A549 (cell line): ENCODE measurements around the gene MARS1.

Experiments
- CEBPB ChIP-seq, 2 experiments: fragments of >200 bp in 1 of 2; sonication (Bioruptor Twin) in 1 of 2; formaldehyde crosslinking in 1 of 2; IDR thresholded peaks; 2 replicates each; pipeline ENCODE4 v1.6.1; 2012 to 2016
- CHD2 ChIP-seq: fragments of 150-350 bp; IDR thresholded peaks from 2 replicates; pipeline ENCODE4 v1.6.1; 2014; ENCODE audit warnings: low read length; ENCODE audit not compliant: partially characterized antibody
- EHF ChIP-seq: fragments of 250-450 bp; sonication (Bioruptor Pico); IDR thresholded peaks from 2 replicates; pipeline ENCODE4 v1.5.0; 2020; ENCODE audit warnings: mild to moderate bottlenecking
- EP300 ChIP-seq, 2 experiments: fragments of >200 bp; sonication (Bioruptor Twin); formaldehyde crosslinking; IDR thresholded peaks; 2 replicates in 1 of 2; 3 replicates in 1 of 2; pipeline ENCODE4 v1.6.1; 2016 to 2017
- FOSB ChIP-seq: fragments of 250-450 bp; sonication (Bioruptor Pico); IDR thresholded peaks from 2 replicates; pipeline ENCODE4 v1.5.0; 2020; ENCODE audit warnings: mild to moderate bottlenecking, moderate library complexity
- HOXA7 ChIP-seq: fragments of 250-450 bp; sonication (Bioruptor Pico); IDR thresholded peaks from 2 replicates; pipeline ENCODE4 v1.5.0; 2020; ENCODE audit warnings: mild to moderate bottlenecking, moderate library complexity
- JUNB ChIP-seq: fragments of >200 bp; sonication (Bioruptor Twin); formaldehyde crosslinking; IDR thresholded peaks from 2 replicates; pipeline ENCODE4 v1.6.1; 2016
- MAZ ChIP-seq: fragments of 150-350 bp; IDR thresholded peaks from 2 replicates; pipeline ENCODE4 v1.6.1; 2014; ENCODE audit warnings: antibody characterized with exemption, low read depth, low read length, borderline replicate concordance
- MYC ChIP-seq: IDR thresholded peaks from 2 replicates; pipeline ENCODE4 v1.6.1; 2012; ENCODE audit warnings: mild to moderate bottlenecking, inconsistent platforms, low read length, improper control_type of control experiment, borderline replicate concordance
- POLR2A ChIP-seq: IDR thresholded peaks from 2 replicates; pipeline ENCODE4 v1.6.1; 2012; ENCODE audit warnings: mild to moderate bottlenecking, low read length
- RCOR1 ChIP-seq: fragments of 150-350 bp; IDR thresholded peaks from 2 replicates; pipeline ENCODE4 v1.6.1; 2014; ENCODE audit warnings: antibody characterized with exemption, low read length, low read depth
- TF ChIP-seq, protein P1 (sequence below): fragments of >200 bp; sonication (Bioruptor Twin); formaldehyde crosslinking; IDR thresholded peaks from 3 replicates; pipeline ENCODE4 v1.5.1; 2016
- TF ChIP-seq, protein P2 (sequence below): IDR thresholded peaks from 2 replicates; pipeline ENCODE4 v1.6.1; 2012

GRCh38 chr12:57467915-57468314, 20.0 kb upstream of the MARS1 start:
- TF ChIP-seq EP300 (IDR thresholded peaks at IDR 0.05) (no peak), POLR2A (no peak), CHD2 (no peak), MAZ (no peak), RCOR1 (no peak), CEBPB (IDR thresholded peaks at IDR 0.05) (no peak), EHF (CRISPR knock-in tag) (no peak), MYC (no peak), FOSB (CRISPR knock-in tag) (no peak), HOXA7 (CRISPR knock-in tag) (no peak), JUNB (no peak)
- TF ChIP-seq, protein P1, sequence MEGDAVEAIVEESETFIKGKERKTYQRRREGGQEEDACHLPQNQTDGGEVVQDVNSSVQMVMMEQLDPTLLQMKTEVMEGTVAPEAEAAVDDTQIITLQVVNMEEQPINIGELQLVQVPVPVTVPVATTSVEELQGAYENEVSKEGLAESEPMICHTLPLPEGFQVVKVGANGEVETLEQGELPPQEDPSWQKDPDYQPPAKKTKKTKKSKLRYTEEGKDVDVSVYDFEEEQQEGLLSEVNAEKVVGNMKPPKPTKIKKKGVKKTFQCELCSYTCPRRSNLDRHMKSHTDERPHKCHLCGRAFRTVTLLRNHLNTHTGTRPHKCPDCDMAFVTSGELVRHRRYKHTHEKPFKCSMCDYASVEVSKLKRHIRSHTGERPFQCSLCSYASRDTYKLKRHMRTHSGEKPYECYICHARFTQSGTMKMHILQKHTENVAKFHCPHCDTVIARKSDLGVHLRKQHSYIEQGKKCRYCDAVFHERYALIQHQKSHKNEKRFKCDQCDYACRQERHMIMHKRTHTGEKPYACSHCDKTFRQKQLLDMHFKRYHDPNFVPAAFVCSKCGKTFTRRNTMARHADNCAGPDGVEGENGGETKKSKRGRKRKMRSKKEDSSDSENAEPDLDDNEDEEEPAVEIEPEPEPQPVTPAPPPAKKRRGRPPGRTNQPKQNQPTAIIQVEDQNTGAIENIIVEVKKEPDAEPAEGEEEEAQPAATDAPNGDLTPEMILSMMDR = no peak
- TF ChIP-seq, protein P2, sequence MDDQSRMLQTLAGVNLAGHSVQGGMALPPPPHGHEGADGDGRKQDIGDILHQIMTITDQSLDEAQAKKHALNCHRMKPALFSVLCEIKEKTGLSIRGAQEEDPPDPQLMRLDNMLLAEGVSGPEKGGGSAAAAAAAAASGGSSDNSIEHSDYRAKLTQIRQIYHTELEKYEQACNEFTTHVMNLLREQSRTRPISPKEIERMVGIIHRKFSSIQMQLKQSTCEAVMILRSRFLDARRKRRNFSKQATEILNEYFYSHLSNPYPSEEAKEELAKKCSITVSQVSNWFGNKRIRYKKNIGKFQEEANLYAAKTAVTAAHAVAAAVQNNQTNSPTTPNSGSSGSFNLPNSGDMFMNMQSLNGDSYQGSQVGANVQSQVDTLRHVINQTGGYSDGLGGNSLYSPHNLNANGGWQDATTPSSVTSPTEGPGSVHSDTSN = no peak
